ENCODE results near the gene CRTC2.
A peak's percentile ranks its signal among the peaks of the same experiment; 100 is the strongest.
"Not testable (repeated sequence)": the region's sequence is repeated elsewhere in the genome, so short reads cannot be mapped to it uniquely, and the experiment has no call there.

Gene CRTC2

GRCh38 chr1:153928245-153928644 is 30.2 kb downstream of the CRTC2 start:
- no peak for DNase-seq (ENCODE audit: low spot score)

DNA sequence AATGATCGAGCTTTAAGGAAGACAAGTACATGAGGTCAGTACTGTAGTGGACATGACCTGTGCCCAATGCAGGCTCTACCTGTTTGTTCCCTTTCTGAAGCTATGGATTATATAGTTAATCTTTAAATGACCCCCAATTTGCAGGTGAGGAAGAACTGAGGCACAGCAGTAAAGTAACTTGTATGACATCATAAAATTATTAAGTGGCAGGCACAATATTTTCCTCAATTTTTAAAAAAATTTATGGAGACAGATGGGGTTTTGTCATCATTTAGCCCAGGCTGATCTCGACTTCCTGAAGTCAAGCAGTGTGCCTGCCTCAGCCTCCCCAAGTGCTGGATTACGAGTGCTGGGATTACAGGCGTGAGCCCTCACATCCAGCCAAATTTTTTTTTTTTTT is 32.0 kb downstream of the CRTC2 start:
- DNase-seq (ENCODE audit: low spot score), result no peak

GRCh38 chr1:153922972-153923925 is 35.2 kb downstream of the CRTC2 start, which contains the start of gene GATAD2B:
GATAD2B (minus strand) TSS chr1:153922972; CDS start chr1:153828347, 94,625 bp downstream.
- DNase-seq (ENCODE audit: low spot score), result peak; percentile 99

- DNase-seq (ENCODE audit: low spot score), result peak; percentile 19
These were observed 36.1 kb downstream of the CRTC2 start for GRCh38 chr1:153922076-153922971.

DNA sequence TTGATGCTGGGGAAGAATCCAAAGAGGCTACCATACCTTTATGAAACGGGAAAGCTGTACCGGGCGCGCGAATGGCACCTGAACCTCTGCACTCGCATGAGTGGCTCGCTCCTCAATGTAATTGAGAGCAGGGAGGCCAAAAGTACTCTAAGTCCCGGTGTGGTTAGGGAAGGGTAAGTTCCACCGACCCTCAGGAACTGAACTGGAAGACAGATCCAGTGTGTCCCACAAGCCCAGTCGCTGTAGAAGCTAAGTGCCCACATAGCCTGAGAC is 36.7 kb downstream of the CRTC2 start:
- no peak for DNase-seq (ENCODE audit: low spot score)

GRCh38 chr1:153921080-153921802 is 37.2 kb downstream of the CRTC2 start:
- DNase-seq (ENCODE audit: low spot score), result no peak

- DNase-seq (ENCODE audit: low spot score), result peak; percentile 25
These were observed 38.2 kb downstream of the CRTC2 start for GRCh38 chr1:153919876-153920852.

- no peak for DNase-seq (ENCODE audit: low spot score)
These were observed 42.1 kb downstream of the CRTC2 start for GRCh38 chr1:153916297-153916696.

- no peak for DNase-seq (ENCODE audit: low spot score)
These were observed 46.1 kb downstream of the CRTC2 start for GRCh38 chr1:153912349-153912748.

DNA sequence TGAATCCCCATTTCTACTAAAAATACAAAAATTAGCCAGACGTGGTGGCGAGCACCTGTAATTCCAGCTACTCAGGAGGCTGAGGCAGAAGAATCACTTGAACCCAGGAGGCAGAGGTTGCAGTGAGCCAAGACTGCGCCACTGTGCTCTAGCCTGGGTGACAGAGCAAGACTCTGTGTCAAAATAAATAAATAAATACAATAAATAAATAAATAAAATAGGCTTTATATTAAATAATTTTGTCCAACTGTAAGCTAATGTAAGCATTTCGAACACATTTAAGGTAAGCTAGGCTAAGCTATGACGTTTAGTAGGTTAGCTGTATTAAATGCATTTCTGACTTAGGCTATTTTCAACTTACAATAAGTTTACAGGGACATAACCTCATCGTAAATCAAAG is 47.9 kb downstream of the CRTC2 start:
- not testable (repeated sequence) for DNase-seq (ENCODE audit: low spot score)

DNA sequence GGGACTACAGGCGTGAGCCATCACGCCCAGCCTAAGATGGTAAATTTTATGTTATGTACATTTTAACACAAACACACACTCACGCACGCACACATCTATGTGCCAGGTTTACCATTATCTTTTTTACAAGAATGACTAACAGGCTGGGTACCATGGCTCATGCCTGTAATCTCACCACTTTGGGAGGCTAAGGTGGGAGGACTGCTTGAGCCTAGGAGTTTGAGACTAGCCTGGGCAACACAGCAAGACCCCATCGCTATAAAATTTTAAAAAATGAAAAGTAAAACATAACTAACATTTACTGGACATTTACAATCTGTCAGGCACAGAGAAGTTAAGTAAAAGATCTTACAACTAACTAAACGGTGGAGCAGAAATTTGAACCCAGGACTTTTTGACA is 50.3 kb downstream of the CRTC2 start:
- no peak for DNase-seq (ENCODE audit: low spot score)

DNA sequence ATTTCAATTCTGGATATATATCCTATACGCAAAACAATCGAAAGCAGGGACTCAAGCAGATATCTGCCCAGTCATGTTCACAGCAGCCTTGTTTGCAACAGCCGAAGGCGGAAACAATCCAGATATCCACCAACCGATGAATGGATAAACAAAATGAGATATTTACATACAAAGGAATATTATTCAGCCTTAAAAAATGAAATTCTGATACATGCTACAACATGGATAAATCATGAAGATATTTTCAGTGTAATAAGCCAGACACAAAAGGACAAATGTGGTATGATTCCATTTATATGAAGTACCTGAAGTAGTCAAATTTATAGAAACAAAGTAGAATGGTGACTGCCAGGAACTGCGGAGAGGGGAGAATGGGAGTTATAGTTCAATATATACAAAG is 51.3 kb downstream of the CRTC2 start:
- DNase-seq (ENCODE audit: low spot score), result no peak

DNA sequence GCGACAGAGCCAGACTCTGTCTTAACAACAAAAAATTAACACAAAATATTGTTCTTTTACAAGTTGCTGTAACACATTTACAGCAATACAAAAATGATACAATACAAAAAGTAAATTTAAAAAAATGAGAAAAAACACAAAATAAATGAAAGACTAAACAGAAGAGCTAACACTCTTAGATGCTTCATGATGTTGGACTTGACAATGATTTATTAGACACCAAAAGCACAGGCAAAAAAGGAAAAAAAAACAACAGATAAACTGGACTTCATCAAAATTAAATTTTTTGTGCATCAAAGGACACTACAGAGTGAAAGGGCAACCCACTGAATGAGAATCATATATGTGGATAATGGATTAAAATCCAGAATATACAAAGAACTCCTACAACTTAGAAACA is 52.0 kb downstream of the CRTC2 start:
- DNase-seq (ENCODE audit: low spot score), result no peak

- not testable (repeated sequence) for DNase-seq (ENCODE audit: low spot score)
These were observed 52.5 kb downstream of the CRTC2 start for GRCh38 chr1:153905908-153906307.

DNA sequence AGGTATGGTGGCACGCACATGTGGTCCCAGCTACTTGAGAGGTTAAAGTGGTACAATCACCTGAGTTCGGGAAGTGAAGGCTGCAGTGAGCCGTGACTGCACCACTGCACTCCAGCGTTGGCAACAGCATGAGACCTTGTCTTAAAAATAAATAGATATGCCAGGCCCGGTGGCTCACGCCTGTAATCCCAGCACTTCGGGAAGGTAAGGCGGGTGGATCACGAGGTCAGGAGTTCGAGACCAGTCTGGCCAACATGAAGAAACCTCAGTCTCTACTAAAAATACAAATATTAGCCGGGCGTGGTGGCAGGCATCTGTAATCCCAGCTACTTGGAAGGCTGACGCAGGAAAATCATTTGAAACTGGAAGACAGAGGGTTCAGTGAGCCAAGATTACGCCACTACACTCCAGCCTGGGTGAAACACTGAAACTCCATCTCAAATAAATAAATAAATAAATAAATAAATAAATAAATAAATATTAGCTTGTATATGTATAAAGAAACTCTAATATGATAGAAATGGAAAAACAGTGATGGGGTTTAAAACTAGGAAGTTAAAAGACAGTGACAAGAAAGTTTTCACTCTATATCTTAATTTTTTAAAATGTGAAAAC is 54.5 kb downstream of the CRTC2 start:
- no peak for DNase-seq (ENCODE audit: low spot score)

DNA sequence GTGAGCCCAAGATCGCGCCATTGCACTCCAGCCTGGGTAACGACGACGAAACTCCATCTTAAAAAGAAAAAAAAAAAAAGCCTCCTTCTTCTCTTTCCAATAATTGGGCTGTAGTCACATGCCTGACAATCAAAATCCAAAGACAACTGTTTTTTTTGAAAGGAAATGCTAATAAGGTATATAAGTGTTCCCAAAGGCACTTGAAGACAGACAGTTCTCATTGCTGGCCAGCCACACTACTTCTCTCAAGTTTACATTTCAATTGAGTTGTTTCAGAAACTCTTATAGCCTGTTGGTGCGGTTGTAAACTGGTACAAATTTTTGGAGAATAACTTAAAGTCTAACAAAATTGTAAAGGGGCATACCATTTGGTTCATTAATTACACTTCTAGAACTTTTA is 58.9 kb downstream of the CRTC2 start:
- no peak for DNase-seq (ENCODE audit: low spot score)

Measured in hepatic stellate cell (primary cell).